NCI-H446 (cell line): Measurements from ENCODE around the gene ZFC3H1.

Experiments
- DNase-seq, 2 experiments: peaks; one replicate each; lab custom pipeline; 2025; lab: John Stamatoyannopoulos, UW

The ZFC3H1 gene

GRCh38 chr12:71684081-71684480 lies 20.4 kb upstream of the ZFC3H1 start:
- DNase-seq: no peak

DNA sequence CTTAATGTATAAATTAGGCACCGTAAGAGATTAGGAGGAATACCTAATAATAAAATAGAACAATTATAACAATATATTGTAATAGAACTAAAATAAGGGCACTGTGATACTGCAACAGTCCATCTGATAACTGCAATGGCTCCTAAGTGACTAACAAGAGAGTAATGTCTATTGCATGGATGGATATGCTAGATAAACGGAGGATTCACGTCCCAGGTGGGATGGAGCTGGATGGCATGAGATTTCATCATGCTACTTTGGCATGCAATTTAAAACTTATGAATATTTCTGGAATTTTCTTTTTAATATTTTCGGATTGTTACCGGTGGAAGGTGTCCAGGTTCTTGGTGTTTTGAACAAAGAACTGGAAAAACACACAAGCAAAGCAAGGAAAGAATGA lies 20.0 kb upstream of the ZFC3H1 start:
- DNase-seq: no peak

DNA sequence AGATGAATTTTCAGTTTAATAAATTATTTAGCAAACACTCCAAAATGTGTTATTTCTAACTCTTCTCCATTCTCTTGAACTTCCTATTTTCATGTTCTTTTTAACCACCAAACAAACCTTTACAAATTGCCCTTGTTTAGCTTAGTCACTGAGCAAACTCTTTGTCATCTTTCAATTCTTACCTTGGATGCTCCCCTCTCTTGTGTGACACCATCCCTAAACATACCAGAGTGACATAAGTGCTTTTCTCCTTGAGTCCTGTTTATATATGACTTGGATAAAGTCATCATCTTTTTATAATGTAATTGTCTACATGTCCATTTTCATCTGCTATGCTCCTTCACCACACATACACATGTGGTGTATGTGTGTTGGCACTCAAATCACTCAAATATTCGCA lies 18.8 kb upstream of the ZFC3H1 start:
- no peak for DNase-seq

- no peak for DNase-seq
These were observed 8.2 kb upstream of the ZFC3H1 start for GRCh38 chr12:71671816-71672215.

DNA sequence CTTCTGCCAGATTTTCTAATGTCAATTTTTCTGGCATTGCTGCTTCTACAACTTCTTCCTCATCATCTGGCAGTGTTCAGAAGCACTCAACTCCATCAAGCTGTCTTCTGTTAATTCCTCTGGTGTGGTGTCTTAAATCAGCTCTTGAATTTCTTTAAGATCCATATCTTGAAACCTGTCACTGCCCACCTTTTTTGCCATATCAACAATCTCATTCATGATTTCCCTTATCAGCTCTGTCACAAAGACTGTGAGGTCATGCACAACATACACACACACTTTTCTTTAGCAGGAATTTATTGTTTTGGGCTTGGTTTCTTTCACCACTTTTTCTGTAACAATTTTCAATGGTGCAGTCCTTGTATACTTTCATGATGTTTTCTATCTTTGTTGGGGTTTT lies 7.7 kb upstream of the ZFC3H1 start:
- DNase-seq: no peak

DNA sequence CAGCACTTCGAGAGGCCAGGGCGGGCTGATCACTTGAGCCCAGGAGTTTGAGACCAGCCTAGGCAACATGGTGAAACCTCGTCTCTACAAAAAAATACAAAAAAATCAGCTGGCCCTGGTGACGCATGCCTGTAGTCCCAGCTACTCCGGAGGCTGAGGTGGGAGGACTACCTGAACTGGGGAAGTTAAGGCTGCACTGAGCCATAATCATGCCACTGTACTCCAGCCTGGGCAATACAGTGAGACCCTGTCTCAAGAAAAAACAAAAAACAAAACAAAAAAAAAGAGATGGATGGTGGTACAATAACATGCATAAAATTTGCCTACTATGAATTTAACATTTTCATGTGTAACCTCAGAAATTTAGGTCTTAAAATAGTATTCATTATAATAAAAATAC lies 2.6 kb upstream of the ZFC3H1 start:
- DNase-seq: no peak

DNA sequence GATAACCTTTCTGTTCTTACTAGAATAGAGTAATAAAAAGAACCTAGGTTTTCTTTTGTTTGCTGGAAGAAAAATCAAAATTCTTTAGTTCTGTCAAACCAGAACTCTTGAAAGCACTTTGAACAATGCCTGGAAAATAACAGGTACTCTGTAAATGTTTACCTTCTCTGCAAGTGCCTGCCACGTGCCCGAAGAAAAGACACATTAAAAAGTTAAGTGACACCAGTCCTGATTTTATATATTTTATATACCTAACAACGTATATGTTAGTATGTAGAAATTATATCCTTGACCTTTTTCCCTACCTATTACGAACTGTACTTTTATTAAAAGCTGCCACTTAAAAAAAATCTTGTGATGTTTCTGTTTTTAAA lies 1.4 kb upstream of the ZFC3H1 start:
- no peak for DNase-seq

- DNase-seq: no peak
These were observed 902 bp upstream of the ZFC3H1 start for GRCh38 chr12:71664411-71665089.

- peak in 1 of 2 experiments; percentile 38 for DNase-seq
These were observed 643 bp downstream of the ZFC3H1 start for GRCh38 chr12:71662849-71663560.

- no peak for DNase-seq
These were observed 1.6 kb downstream of the ZFC3H1 start for GRCh38 chr12:71661977-71662530.

DNA sequence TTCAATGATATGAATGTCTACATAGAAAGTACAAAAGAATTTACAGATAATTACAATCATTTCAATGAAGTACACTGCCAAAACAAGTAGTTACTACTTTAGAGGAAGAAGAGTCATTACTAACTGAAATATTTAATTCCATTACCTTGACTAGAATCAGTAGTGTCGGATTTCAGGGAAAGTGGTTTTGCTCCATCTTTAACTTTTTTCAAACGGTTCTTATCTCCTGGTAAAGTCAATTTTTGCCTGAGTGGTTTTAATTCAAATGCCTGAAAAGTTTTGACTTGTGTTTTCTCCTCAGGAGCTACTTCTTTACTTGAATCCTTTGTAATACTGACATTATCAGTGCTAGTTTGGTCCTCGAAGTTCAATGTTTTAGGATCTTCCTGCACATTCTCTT lies 6.9 kb downstream of the ZFC3H1 start:
- no peak for DNase-seq

GRCh38 chr12:71655907-71656306 lies 7.7 kb downstream of the ZFC3H1 start:
- DNase-seq: no peak

- no peak for DNase-seq
These were observed 8.2 kb downstream of the ZFC3H1 start for GRCh38 chr12:71655495-71655894.

- no peak for DNase-seq
These were observed 9.4 kb downstream of the ZFC3H1 start for GRCh38 chr12:71654200-71654599.

DNA sequence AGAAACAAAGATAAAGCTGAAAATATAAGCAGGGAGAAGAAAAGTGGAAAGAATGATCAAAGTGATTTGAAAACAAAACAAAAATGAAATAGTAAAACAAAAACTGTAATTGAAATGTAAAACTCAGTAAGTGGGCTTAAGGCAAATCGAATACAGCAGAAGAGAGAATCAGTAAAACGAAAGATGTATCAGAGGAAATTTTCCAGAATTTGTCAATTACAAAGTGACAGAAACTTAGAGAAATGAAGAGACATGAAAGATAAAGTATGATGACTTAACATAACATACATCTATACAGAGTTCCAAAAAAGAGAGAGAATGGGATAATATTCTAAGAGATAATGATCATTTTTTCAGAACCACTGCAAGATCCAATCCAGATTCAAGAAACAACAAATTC lies 10.5 kb downstream of the ZFC3H1 start:
- DNase-seq: no peak

- no peak for DNase-seq
These were observed 11.0 kb downstream of the ZFC3H1 start for GRCh38 chr12:71652656-71653055.

GRCh38 chr12:71649401-71649800 lies 14.2 kb downstream of the ZFC3H1 start:
- no peak for DNase-seq

DNA sequence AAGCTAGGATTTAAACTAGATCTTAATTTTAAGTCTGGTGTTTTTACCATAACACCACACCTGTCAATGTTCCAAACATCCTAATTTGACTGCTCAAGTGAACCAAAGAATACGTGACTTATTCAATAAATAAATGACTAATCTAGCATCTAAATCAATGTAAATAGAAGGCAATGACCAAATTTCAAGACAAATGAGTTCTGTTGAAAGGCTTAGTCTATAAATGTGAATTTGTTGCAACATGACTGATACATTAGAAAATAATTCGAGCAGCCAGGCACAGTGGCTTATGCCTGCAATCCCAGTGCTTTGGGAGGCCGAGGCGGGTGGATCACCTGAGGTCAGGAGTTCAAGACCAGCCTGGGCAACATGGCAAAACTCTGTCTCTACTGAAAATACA lies 15.1 kb downstream of the ZFC3H1 start:
- DNase-seq: no peak

DNA sequence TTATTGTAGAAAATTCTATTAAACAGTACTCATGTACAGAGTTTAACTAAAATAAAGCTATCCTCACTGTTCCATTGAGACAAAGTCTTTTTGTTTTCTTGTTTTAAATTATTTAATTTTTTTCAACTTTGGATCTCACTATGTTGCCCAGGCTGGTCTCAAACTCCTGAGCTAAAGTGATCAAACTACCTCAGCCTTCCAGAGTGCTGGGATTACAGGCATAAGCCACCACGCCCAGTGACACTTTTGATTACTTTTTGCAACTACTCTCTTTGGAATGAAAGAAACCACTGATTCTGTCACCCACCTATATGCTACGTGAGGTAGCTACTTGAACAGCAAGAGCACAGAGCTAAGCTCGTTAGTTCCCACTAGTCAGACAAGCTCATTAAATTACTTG lies 17.1 kb downstream of the ZFC3H1 start:
- no peak for DNase-seq

GRCh38 chr12:71645268-71645667 lies 18.4 kb downstream of the ZFC3H1 start:
- DNase-seq: no peak

- DNase-seq: no peak
These were observed 21.4 kb downstream of the ZFC3H1 start for GRCh38 chr12:71642264-71642663.

DNA sequence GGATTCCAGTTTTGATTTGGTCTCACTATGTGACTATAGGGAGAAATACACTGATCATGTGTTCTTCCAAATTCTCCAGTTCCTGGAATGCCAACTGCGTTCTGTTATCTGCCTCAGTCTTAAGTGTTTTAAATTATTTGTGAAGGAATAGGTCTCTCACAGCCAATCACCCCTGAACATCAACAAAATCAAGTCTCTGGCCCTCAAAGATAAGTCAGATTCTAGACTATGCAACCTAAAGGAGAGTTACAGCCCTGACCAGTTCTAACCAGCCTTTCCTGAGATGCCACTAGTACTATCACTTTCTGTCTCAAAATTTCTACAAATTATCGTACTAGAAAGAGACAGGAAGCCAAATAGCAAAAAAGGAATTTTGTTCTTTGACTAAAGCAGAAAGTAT lies 22.3 kb downstream of the ZFC3H1 start:
- no peak for DNase-seq

DNA sequence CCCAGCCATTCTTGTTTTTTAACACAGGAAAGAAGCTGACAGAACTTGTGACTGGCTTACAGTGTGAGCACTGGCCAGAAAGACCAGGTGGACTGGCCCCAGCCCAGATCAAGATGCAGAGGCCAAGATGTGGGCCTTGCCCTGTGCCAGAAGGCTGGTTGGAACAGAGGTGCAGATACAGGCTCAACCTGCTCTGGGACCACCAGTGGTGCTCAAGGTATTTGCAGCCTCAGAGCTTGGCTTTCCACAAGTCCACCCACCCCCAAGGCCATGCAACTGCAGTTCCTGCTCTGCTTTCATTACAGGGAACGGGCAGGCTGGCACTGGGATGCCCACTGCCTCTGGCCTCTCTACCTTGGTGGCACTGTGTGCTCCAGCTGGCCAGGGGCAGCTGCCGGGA lies 23.3 kb downstream of the ZFC3H1 start:
- DNase-seq: no peak

DNA sequence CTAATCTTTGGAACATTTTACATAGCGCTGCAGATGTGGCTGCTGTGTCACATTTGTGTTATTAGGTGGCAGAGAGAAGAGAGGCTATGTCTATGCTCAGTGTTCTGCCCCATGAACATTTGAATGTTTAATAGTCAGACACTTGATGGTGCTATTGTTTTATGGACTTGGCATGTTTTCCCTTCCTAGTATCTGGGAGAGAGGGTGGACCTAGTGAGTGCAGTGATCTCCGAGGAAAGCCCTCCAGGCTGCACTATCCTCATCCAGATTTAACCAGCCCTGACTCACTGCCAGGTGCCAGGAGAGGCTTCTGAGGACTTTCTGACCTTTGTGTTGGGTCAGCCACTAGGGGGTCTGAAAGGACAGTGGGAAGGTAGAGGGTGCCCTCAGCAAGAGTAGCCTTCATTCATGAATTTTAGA lies 24.3 kb downstream of the ZFC3H1 start:
- DNase-seq: no peak
